LNCAP (cell line): ENCODE results near the gene RGS18.

Experiments
- TF ChIP-seq, protein P1 (sequence below): fragments of 450-650 bp; IDR thresholded peaks from 2 replicates; pipeline ENCODE4 v1.5.1; 2017; ENCODE audit warnings: mild to moderate bottlenecking

Gene RGS18

DNA sequence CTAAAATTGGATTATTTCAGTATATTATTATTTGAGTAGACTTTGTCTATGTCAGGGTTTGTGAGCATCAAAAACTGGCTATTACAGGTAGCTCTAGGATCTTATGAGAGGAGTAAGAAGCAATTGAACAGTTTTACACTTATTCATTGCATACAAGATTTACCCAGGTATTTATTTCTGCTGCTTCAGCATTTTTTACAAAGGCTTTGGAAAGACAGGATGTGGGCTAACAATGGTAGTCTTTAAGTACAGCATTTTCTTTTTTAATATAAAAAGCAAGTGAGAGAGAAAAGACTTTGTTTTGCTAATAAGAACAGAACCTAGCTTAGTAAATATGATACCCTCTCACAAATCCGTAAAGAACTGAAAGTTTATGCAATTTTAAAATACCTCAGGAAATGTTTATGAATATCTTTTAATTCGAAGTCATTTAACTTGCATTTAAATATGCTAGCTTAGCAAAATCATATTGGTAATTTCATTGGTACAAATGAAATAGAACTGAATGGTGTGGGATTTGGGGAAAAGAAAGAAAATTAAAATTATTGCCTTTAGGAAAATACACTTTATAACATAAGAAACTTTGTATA is 32.1 kb upstream of the RGS18 start:
- TF ChIP-seq, protein P1, sequence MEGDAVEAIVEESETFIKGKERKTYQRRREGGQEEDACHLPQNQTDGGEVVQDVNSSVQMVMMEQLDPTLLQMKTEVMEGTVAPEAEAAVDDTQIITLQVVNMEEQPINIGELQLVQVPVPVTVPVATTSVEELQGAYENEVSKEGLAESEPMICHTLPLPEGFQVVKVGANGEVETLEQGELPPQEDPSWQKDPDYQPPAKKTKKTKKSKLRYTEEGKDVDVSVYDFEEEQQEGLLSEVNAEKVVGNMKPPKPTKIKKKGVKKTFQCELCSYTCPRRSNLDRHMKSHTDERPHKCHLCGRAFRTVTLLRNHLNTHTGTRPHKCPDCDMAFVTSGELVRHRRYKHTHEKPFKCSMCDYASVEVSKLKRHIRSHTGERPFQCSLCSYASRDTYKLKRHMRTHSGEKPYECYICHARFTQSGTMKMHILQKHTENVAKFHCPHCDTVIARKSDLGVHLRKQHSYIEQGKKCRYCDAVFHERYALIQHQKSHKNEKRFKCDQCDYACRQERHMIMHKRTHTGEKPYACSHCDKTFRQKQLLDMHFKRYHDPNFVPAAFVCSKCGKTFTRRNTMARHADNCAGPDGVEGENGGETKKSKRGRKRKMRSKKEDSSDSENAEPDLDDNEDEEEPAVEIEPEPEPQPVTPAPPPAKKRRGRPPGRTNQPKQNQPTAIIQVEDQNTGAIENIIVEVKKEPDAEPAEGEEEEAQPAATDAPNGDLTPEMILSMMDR, result no peak

DNA sequence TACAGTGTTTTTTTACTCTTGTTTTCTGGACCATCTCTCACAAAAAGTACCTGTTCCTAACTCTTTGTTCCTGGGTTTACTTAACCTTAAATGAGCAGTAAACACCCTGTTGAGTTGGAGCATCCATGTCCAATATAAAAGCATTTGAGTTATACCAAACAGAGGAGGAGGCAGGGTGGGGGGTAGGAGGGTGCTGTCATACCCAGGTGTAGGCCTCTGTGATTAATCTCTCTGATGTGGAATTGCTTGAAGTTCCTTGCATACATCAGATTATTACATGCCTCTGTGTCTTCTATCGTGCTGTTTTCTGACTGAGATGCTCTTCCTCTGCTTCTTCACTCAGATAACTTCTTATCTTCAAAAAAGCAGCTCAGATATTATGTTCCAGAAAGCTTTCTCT is 28.1 kb upstream of the RGS18 start:
- TF ChIP-seq, protein P1, result no peak

DNA sequence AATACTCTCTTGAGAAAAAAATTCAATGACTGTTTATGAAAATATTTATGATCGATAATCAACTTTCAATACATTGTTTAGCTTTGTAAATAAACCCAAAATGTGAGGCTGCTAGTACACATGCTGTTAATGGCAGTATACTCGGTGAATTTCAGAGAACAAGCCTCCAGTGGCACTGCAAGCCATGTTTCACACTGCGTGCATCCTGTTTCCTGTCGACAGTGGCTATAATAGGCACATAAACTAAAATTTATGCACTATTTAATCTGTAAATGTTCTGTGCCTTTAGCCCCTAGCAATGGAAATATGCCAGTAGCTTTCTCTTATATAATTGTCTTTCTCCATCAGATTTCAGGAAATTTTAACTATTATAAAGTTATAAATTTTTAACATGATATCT is 26.3 kb upstream of the RGS18 start:
- TF ChIP-seq, protein P1, result no peak

DNA sequence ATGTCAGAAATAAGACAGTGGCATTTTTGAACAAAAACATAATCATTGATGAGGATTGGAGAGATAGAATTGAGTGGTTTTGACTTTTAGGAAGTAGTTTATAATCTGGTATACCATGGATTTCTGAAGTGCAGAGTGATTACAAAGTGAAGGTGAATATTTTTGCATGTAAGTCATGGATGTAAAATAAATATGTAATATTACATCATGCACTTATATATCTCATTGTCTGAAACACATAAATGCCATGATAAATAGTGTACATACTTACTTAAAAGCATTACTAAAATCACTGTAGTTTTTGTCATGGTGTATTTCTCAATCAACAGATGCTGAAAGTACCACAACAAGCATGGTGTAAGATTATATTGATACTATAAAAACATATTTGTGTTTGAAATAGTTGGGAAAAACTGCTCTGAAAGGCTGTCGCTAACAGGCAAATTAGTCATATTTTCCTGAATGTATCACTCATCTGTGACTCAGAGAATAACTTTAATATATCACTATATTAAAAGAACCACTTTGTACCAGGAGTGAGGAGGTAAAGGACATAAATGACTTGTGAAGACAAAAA is 24.8 kb upstream of the RGS18 start:
- TF ChIP-seq, protein P1, result no peak

DNA sequence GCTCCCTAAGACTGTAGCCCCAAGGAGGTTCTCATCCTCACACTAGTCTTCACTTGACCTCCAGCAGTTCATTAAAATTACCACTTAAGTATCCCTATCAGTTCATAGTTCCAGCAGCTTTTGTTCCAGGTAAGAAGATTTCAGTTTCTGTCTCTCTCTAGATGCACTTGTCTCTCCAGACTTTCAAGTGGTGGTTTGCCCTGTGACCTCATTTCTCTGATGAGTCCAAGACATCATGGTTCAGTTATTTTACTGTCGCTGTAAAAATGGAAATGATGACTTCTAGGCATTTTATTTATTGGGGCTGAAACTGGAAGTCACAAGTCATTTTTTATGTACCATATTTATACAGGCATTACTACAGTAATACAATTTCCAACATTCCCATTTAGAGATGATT is 17.9 kb upstream of the RGS18 start:
- TF ChIP-seq, protein P1, result no peak

DNA sequence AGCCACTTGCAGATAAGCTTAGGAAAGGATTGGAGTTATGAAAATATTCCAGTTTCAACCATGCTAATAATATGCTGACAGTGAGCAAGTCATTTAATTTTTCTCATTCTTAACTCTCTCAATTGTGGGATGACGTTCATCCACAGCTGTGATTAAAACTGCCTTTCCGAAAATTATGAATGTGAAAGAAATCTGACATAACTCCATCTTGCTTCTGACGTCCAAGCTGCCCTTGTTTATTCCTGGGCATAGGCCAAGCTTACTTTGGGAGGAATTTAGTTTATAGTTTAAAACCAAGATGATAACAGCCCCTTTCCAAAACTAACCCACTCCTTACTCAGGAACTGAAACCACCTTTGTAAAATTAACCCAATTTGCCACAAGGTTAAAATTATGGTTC is 11.0 kb upstream of the RGS18 start:
- TF ChIP-seq, protein P1, result no peak

DNA sequence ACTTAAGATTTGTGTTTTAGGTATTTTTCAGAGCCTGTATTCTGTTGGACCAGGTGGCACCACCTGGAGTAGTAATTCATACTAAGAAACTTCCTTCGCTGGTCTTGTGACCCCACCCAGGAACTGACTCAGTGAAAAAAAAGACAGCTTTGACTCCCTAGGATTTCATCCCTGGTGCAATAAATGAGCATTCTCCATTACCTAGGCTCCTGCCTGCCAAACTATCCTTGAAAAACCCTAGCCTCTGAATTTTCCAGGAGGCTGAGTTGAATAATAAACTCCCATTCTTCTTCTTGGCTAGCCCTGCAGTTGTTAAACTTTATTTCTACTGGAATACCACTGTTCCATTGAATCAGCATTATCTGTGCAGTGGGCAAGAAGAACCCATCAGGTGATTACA is 10.6 kb upstream of the RGS18 start:
- TF ChIP-seq, protein P1, result no peak

DNA sequence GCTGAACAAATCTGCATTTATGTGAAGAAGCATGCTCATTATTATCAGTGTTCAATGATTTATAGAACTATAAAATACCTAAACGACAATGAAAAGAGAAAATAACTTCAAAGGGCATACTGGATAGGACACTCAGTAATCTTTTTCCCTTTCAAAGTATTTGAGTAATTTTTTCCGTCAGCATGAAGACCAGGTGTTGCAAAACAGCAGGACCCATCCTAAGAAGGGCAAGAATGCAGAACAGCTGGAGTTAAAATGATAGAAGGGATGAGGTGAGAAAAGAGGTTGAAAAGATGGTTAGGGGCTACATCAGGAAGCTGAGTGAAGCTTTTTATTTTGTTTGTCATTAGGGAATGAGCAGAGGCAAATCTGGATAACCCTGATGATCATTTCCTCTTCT is 7.1 kb upstream of the RGS18 start:
- TF ChIP-seq, protein P1, result no peak
